ENCODE data around the gene PTH1R. TPM values are rescaled to one million over a fixed set of nuclear protein-coding genes. Genes with fewer than 3 reads are reported as not detected.

PTH1R gene
- 8.4 and 12.4 TPM in 2 replicates for total RNA-seq

DNA sequence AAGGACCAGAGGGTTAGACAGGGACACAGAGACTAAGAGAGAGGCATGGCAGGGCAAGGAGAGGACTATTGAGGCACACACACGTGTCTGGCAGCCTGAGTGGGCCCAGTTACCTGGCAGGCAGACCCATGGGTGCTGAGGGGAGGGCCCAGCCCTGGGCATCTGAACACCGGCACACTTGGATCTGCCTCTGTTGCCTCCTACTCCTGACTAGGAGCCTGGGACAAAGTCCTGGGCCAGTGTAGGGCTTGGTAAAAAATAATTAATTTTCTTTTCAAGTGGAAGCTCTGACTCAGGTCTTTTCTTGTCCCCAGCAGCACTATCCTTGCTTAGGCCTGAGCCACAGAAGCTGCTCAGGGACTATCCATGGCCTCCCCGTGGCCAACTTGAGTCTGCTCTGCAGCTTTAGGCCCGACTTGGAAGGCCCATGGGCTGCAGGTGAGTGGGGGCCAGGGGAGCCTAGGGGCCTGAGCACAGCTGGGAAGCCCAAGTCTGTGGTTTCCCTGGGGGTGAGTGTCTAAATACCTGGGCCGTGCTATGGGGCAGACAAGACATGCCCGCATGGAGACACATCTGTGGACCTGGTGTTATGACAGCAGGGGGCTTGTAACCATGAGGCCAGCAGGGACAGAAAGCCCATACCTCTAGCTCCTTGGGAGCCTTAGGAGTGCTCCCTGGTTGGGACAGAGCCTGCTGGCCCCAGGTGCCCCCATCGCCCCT is at the start of gene PTH1R:
TSS of gene PTH1R (plus strand) at position 316 of the 720 bp plus-strand sequence. CDS start 5,839 bp downstream, outside the sequence.

DNA sequence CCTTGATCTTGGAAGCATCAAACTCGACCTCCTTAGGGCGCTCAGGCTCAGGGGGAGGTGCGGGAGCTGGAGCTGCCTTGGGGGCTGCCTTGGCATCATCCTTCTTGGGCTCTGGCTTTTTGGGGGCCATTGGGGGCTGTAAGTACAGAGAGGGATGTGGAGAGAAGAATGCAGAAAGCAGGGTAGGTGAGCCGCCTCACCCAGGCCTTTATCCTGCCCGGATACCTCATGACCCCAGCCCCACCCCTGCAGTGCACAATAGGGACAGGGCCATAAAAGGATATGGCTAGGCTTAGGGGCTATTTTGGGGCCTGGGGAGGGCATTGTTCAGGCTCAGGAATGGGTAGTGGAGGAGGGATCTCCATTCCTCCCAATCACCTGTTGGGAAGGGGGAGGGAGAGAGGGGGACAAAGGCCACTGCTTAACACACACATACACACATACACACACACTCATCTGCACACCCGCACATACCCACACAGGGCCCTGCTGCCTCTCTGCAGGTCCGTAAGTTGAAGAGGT is 14.2 kb upstream of the PTH1R start, which contains the start of gene MYL3:
TSS of gene MYL3 (minus strand) at position 184 of the 522 bp plus-strand sequence. CDS start at position 130, 54 bp downstream.

Other genes starting within 250 kb of the PTH1R start
- 0.19 and 0.29 TPM in 2 replicates for gene ALS2CL, start 184.0 kb upstream of the PTH1R start, total RNA-seq
- gene TMIE, start 176.3 kb upstream of the PTH1R start, total RNA-seq, result not detected in 2 replicates
- gene PRSS50, start 159.9 kb upstream of the PTH1R start, total RNA-seq, result not detected in 2 replicates
- 1.7 and 2.9 TPM in 2 replicates for gene MYL3, start 14.3 kb upstream of the PTH1R start, total RNA-seq
- gene CCDC12, start 99.0 kb downstream of the PTH1R start, total RNA-seq, result 25.6 and 30.5 TPM in 2 replicates
- gene NBEAL2, start 101.9 kb downstream of the PTH1R start, total RNA-seq, result 0.87 and 2.3 TPM in 2 replicates

Data from cardiac ventricle fibroblast (primary cell).